MM.1S (cell line): ENCODE data around the gene S1PR1.

ENCODE experiments used
- DNase-seq: peaks from one replicate; pipeline ENCODE4 v3.0.0-alpha.2; 2015
- H2AFZ ChIP-seq: fragments of 300-600 bp; sonication (generic); 2 replicates; pipeline ENCODE4 v1.6.0; 2016; ENCODE audit warnings: antibody characterized with exemption, low read length
- H3F3A ChIP-seq: fragments of 300-600 bp; sonication (generic); 2 replicates; pipeline ENCODE4 v1.6.1; 2016; ENCODE audit warnings: mild to moderate bottlenecking, antibody characterized with exemption, low read length, moderate library complexity, mixed read lengths; ENCODE audit not compliant: insufficient read depth
- H3K27ac ChIP-seq: fragments of 300-600 bp; sonication (generic); 2 replicates; pipeline ENCODE4 v1.5.1; 2016; ENCODE audit warnings: mild to moderate bottlenecking, low read length
- H3K27me3 ChIP-seq: fragments of 300-600 bp; sonication (generic); replicated peaks from 2 replicates; pipeline ENCODE4 v1.6.0; 2016; ENCODE audit warnings: low read length; ENCODE audit not compliant: insufficient read depth
- H3K36me3 ChIP-seq: fragments of 300-600 bp; sonication (generic); replicated peaks from 2 replicates; pipeline ENCODE4 v1.6.1; 2016; ENCODE audit warnings: mild to moderate bottlenecking, low read length, mixed read lengths; ENCODE audit not compliant: insufficient read depth
- H3K4me1 ChIP-seq: fragments of 300-600 bp; sonication (generic); 2 replicates; pipeline ENCODE4 v1.6.1; 2016; ENCODE audit warnings: low read length, mixed read lengths
- H3K4me2 ChIP-seq: fragments of 300-600 bp; sonication (generic); 2 replicates; pipeline ENCODE4 v1.6.0; 2016; ENCODE audit warnings: low read depth, low read length
- H3K4me3 ChIP-seq: fragments of 300-600 bp; sonication (generic); 2 replicates; pipeline ENCODE4 v1.5.1; 2016; ENCODE audit warnings: low read length, mixed read lengths
- H3K79me2 ChIP-seq: fragments of 300-600 bp; sonication (generic); 2 replicates; pipeline ENCODE4 v1.6.1; 2016; ENCODE audit warnings: mixed run types, low read length, mixed read lengths
- H3K9ac ChIP-seq: fragments of 300-600 bp; sonication (generic); 2 replicates; pipeline ENCODE4 v1.6.1; 2016; ENCODE audit warnings: low read length, mixed read lengths
- H3K9me2 ChIP-seq: fragments of 300-600 bp; sonication (generic); replicated peaks from 2 replicates; pipeline ENCODE4 v1.6.1; 2016; ENCODE audit warnings: mild to moderate bottlenecking, low read length, mixed read lengths; ENCODE audit not compliant: insufficient read depth
- H3K9me3 ChIP-seq: fragments of 300-600 bp; sonication (generic); replicated peaks from 2 replicates; pipeline ENCODE4 v1.6.1; 2016; ENCODE audit warnings: mild to moderate bottlenecking, low read length, mixed read lengths; ENCODE audit not compliant: insufficient read depth
- H4K20me1 ChIP-seq: fragments of 300-600 bp; sonication (generic); 2 replicates; pipeline ENCODE4 v1.6.1; 2016; ENCODE audit warnings: mild to moderate bottlenecking, low read length, moderate library complexity, mixed read lengths; ENCODE audit not compliant: insufficient read depth
- EZH2 ChIP-seq: fragments of 300-600 bp; sonication (generic); optimal IDR thresholded peaks from 2 replicates; pipeline ENCODE3; 2017; ENCODE audit warnings: low read depth, mild to moderate bottlenecking, antibody characterized with exemption, low read length, mixed read lengths
- EZH2phosphoT487 ChIP-seq: fragments of 300-600 bp; sonication (generic); IDR thresholded peaks from 2 replicates; pipeline ENCODE4 v1.6.1; 2018; ENCODE audit warnings: antibody characterized with exemption, low read length
- TF ChIP-seq, protein P1 (sequence below): fragments of 300-600 bp; sonication (generic); IDR thresholded peaks from 2 replicates; pipeline ENCODE4 v1.5.1; 2016; ENCODE audit warnings: antibody characterized with exemption, low read length, mixed read lengths

Gene S1PR1

GRCh38 chr1:101278845-101279244 is 42.0 kb downstream of the S1PR1 start:
- H3K79me2 ChIP-seq = no peaks in the 10 kb centered on the region
- H3K9me2 ChIP-seq = no peaks in the 10 kb centered on the region
- H3K4me3 ChIP-seq = no peak overlapping the region
- no peaks in the 10 kb centered on the region for H3K36me3 ChIP-seq
- H3F3A ChIP-seq = no peaks in the 10 kb centered on the region
- TF ChIP-seq EZH2 (no peak), EZH2phosphoT487 (no peak)
- TF ChIP-seq, protein P1, sequence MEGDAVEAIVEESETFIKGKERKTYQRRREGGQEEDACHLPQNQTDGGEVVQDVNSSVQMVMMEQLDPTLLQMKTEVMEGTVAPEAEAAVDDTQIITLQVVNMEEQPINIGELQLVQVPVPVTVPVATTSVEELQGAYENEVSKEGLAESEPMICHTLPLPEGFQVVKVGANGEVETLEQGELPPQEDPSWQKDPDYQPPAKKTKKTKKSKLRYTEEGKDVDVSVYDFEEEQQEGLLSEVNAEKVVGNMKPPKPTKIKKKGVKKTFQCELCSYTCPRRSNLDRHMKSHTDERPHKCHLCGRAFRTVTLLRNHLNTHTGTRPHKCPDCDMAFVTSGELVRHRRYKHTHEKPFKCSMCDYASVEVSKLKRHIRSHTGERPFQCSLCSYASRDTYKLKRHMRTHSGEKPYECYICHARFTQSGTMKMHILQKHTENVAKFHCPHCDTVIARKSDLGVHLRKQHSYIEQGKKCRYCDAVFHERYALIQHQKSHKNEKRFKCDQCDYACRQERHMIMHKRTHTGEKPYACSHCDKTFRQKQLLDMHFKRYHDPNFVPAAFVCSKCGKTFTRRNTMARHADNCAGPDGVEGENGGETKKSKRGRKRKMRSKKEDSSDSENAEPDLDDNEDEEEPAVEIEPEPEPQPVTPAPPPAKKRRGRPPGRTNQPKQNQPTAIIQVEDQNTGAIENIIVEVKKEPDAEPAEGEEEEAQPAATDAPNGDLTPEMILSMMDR = no peak
- H3K9ac ChIP-seq = no peak overlapping the region
- no peaks in the 10 kb centered on the region for H3K9me3 ChIP-seq
- H3K27ac ChIP-seq = no peak overlapping the region
- no peaks in the 10 kb centered on the region for H4K20me1 ChIP-seq
- no peaks in the 10 kb centered on the region for H3K27me3 ChIP-seq
- H3K4me2 ChIP-seq = no peak overlapping the region
- no peak for DNase-seq
- H3K4me1 ChIP-seq = no peaks in the 10 kb centered on the region
- no peak overlapping the region for H2AFZ ChIP-seq

- Histone ChIP-seq H3K36me3 (no peaks in the 10 kb centered on the region), H3K79me2 (no peaks in the 10 kb centered on the region), H3K9ac (no peak overlapping the region), H2AFZ (no peak overlapping the region), H3K4me3 (no peak overlapping the region), H3K27ac (no peak overlapping the region), H4K20me1 (no peaks in the 10 kb centered on the region), H3K9me3 (no peaks in the 10 kb centered on the region), H3F3A (no peaks in the 10 kb centered on the region), H3K4me2 (no peak overlapping the region), H3K9me2 (no peaks in the 10 kb centered on the region), H3K4me1 (no peaks in the 10 kb centered on the region), H3K27me3 (no peaks in the 10 kb centered on the region)
- DNase-seq = no peak
- TF ChIP-seq, protein P1 = no peak
- TF ChIP-seq EZH2 (no peak), EZH2phosphoT487 (no peak)
Observed at GRCh38 chr1:101280049-101280592, 43.3 kb downstream of the S1PR1 start.

GRCh38 chr1:101280942-101281654 is 44.3 kb downstream of the S1PR1 start:
- Histone ChIP-seq H3K9me2 (no peaks in the 10 kb centered on the region), H2AFZ (no peak overlapping the region), H3K4me3 (no peak overlapping the region), H3K36me3 (no peaks in the 10 kb centered on the region), H3K4me2 (no peak overlapping the region), H3K27me3 (no peaks in the 10 kb centered on the region), H3K4me1 (no peaks in the 10 kb centered on the region), H4K20me1 (no peaks in the 10 kb centered on the region), H3K9me3 (no peaks in the 10 kb centered on the region), H3F3A (no peaks in the 10 kb centered on the region), H3K79me2 (no peaks in the 10 kb centered on the region), H3K9ac (no peak overlapping the region), H3K27ac (no peak overlapping the region)
- DNase-seq = no peak
- TF ChIP-seq, protein P1 = no peak
- TF ChIP-seq EZH2phosphoT487 = no peak
- no peak for TF ChIP-seq EZH2
